Adrenal gland (tissue), 5 donors: ENCODE results near the gene SRC.

ENCODE experiments used
- POLR2A ChIP-seq, 2 donors: fragments of 450-650 bp; IDR thresholded peaks; one replicate each; pipeline ENCODE4 v1.6.1; 2017; ENCODE audit warnings: antibody characterized with exemption in 2 of 2, mild to moderate bottlenecking in 2 of 2, moderate library complexity in 1 of 2
- TF ChIP-seq, protein P1 (sequence below), 6 experiments: fragments of 450-650 bp in 4 of 6; fragments of 200-600 bp in 2 of 6; sonication (generic) in 1 of 6; IDR thresholded peaks; 1 replicate in 5 of 6; 2 replicates in 1 of 6; pipeline versions ENCODE4 v1.5.1 to v1.8.0; 2016 to 2021; ENCODE audit warnings: antibody characterized with exemption in 6 of 6, mild to moderate bottlenecking in 2 of 6, moderate library complexity in 1 of 6
- donor health status: DM: no; HTN: no; CAD: no.

- TF ChIP-seq, protein P1, sequence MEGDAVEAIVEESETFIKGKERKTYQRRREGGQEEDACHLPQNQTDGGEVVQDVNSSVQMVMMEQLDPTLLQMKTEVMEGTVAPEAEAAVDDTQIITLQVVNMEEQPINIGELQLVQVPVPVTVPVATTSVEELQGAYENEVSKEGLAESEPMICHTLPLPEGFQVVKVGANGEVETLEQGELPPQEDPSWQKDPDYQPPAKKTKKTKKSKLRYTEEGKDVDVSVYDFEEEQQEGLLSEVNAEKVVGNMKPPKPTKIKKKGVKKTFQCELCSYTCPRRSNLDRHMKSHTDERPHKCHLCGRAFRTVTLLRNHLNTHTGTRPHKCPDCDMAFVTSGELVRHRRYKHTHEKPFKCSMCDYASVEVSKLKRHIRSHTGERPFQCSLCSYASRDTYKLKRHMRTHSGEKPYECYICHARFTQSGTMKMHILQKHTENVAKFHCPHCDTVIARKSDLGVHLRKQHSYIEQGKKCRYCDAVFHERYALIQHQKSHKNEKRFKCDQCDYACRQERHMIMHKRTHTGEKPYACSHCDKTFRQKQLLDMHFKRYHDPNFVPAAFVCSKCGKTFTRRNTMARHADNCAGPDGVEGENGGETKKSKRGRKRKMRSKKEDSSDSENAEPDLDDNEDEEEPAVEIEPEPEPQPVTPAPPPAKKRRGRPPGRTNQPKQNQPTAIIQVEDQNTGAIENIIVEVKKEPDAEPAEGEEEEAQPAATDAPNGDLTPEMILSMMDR (IDR thresholded peaks at IDR 0.05), result no peak
- TF ChIP-seq POLR2A (IDR thresholded peaks at IDR 0.05), result no peak
Observed at GRCh38 chr20:37380864-37381579, 35.1 kb downstream of the SRC start.
